ENCODE results near the gene OLAH.
A peak's percentile ranks its signal among the peaks of the same experiment; 100 is the strongest.

OLAH gene

GRCh38 chr10:15046626-15047025, 2.9 kb downstream of the OLAH start:
- H3K4me3 ChIP-seq (ENCODE audit: low read length) = no peak overlapping the region
- H3K9me3 ChIP-seq (ENCODE audit: low read length) = no peaks in the 10 kb centered on the region
- no peaks in the 10 kb centered on the region for H3K36me3 ChIP-seq (ENCODE audit: insufficient read depth, low read length)
- no peak overlapping the region for H2AFZ ChIP-seq (ENCODE audit: low read depth, low read length)
- no peaks in the 10 kb centered on the region for H3K4me1 ChIP-seq (ENCODE audit: insufficient read depth, low read length)
- H3K27me3 ChIP-seq (ENCODE audit: insufficient read depth, low read length) = no peaks in the 10 kb centered on the region

- no peaks in the 10 kb centered on the region for H3K4me1 ChIP-seq (ENCODE audit: insufficient read depth, low read length)
- no peak overlapping the region for H2AFZ ChIP-seq (ENCODE audit: low read depth, low read length)
- H3K4me3 ChIP-seq (ENCODE audit: low read length) = no peak overlapping the region
- H3K27me3 ChIP-seq (ENCODE audit: insufficient read depth, low read length) = no peaks in the 10 kb centered on the region
- no peaks in the 10 kb centered on the region for H3K36me3 ChIP-seq (ENCODE audit: insufficient read depth, low read length)
- H3K9me3 ChIP-seq (ENCODE audit: low read length) = no peaks in the 10 kb centered on the region
Observed at GRCh38 chr10:15049533-15049932, 5.8 kb downstream of the OLAH start.

- H3K4me3 ChIP-seq (ENCODE audit: low read length) = no peak overlapping the region
- no peaks in the 10 kb centered on the region for H3K9me3 ChIP-seq (ENCODE audit: low read length)
- H3K27me3 ChIP-seq (ENCODE audit: insufficient read depth, low read length) = no peaks in the 10 kb centered on the region
- H3K36me3 ChIP-seq (ENCODE audit: insufficient read depth, low read length) = no peaks in the 10 kb centered on the region
- H3K4me1 ChIP-seq (ENCODE audit: insufficient read depth, low read length) = no peaks in the 10 kb centered on the region
- no peak overlapping the region for H2AFZ ChIP-seq (ENCODE audit: low read depth, low read length)
Observed at GRCh38 chr10:15052121-15052520, 8.4 kb downstream of the OLAH start.

- no peak overlapping the region for H3K4me3 ChIP-seq (ENCODE audit: low read length)
- no peaks in the 10 kb centered on the region for H3K4me1 ChIP-seq (ENCODE audit: insufficient read depth, low read length)
- H3K36me3 ChIP-seq (ENCODE audit: insufficient read depth, low read length) = no peaks in the 10 kb centered on the region
- no peaks in the 10 kb centered on the region for H3K9me3 ChIP-seq (ENCODE audit: low read length)
- H3K27me3 ChIP-seq (ENCODE audit: insufficient read depth, low read length) = no peaks in the 10 kb centered on the region
- H2AFZ ChIP-seq (ENCODE audit: low read depth, low read length) = no peak overlapping the region
Observed at GRCh38 chr10:15053061-15053460, 9.3 kb downstream of the OLAH start.

GRCh38 chr10:15058689-15059088, 14.9 kb downstream of the OLAH start:
- no peaks in the 10 kb centered on the region for H3K9me3 ChIP-seq (ENCODE audit: low read length)
- H3K36me3 ChIP-seq (ENCODE audit: insufficient read depth, low read length) = no peaks in the 10 kb centered on the region
- H3K4me1 ChIP-seq (ENCODE audit: insufficient read depth, low read length) = no peaks in the 10 kb centered on the region
- H3K4me3 ChIP-seq (ENCODE audit: low read length) = no peak overlapping the region
- H3K27me3 ChIP-seq (ENCODE audit: insufficient read depth, low read length) = no peaks in the 10 kb centered on the region
- H2AFZ ChIP-seq (ENCODE audit: low read depth, low read length) = no peak overlapping the region

GRCh38 chr10:15059914-15060313, 16.2 kb downstream of the OLAH start:
- Histone ChIP-seq H2AFZ (ENCODE audit: low read depth, low read length) (no peak overlapping the region), H3K27me3 (ENCODE audit: insufficient read depth, low read length) (no peaks in the 10 kb centered on the region), H3K4me3 (ENCODE audit: low read length) (no peak overlapping the region), H3K36me3 (ENCODE audit: insufficient read depth, low read length) (no peaks in the 10 kb centered on the region), H3K9me3 (ENCODE audit: low read length) (no peaks in the 10 kb centered on the region), H3K4me1 (ENCODE audit: insufficient read depth, low read length) (no peaks in the 10 kb centered on the region)

GRCh38 chr10:15060638-15061037, 16.9 kb downstream of the OLAH start:
- H3K36me3 ChIP-seq (ENCODE audit: insufficient read depth, low read length) = no peaks in the 10 kb centered on the region
- H3K9me3 ChIP-seq (ENCODE audit: low read length) = no peaks in the 10 kb centered on the region
- H3K27me3 ChIP-seq (ENCODE audit: insufficient read depth, low read length) = no peaks in the 10 kb centered on the region
- no peaks in the 10 kb centered on the region for H3K4me1 ChIP-seq (ENCODE audit: insufficient read depth, low read length)
- H2AFZ ChIP-seq (ENCODE audit: low read depth, low read length) = no peak overlapping the region
- H3K4me3 ChIP-seq (ENCODE audit: low read length) = no peak overlapping the region

- H3K9me3 ChIP-seq (ENCODE audit: low read length) = no peaks in the 10 kb centered on the region
- no peaks in the 10 kb centered on the region for H3K36me3 ChIP-seq (ENCODE audit: insufficient read depth, low read length)
- no peak overlapping the region for H3K4me3 ChIP-seq (ENCODE audit: low read length)
- no peaks in the 10 kb centered on the region for H3K27me3 ChIP-seq (ENCODE audit: insufficient read depth, low read length)
- no peak overlapping the region for H2AFZ ChIP-seq (ENCODE audit: low read depth, low read length)
- H3K4me1 ChIP-seq (ENCODE audit: insufficient read depth, low read length) = no peaks in the 10 kb centered on the region
Observed at GRCh38 chr10:15067154-15067553, 23.4 kb downstream of the OLAH start.

GRCh38 chr10:15068802-15069201, 25.1 kb downstream of the OLAH start:
- Histone ChIP-seq H2AFZ (ENCODE audit: low read depth, low read length) (no peak overlapping the region), H3K36me3 (ENCODE audit: insufficient read depth, low read length) (no peaks in the 10 kb centered on the region), H3K9me3 (ENCODE audit: low read length) (peaks cover 5% of the 10 kb centered on the region), H3K4me3 (ENCODE audit: low read length) (no peak overlapping the region), H3K4me1 (ENCODE audit: insufficient read depth, low read length) (no peaks in the 10 kb centered on the region), H3K27me3 (ENCODE audit: insufficient read depth, low read length) (no peaks in the 10 kb centered on the region)

GRCh38 chr10:15069230-15069629, 25.5 kb downstream of the OLAH start:
- no peaks in the 10 kb centered on the region for H3K4me1 ChIP-seq (ENCODE audit: insufficient read depth, low read length)
- no peak overlapping the region for H2AFZ ChIP-seq (ENCODE audit: low read depth, low read length)
- H3K9me3 ChIP-seq (ENCODE audit: low read length) = peaks cover 9% of the 10 kb centered on the region
- no peak overlapping the region for H3K4me3 ChIP-seq (ENCODE audit: low read length)
- no peaks in the 10 kb centered on the region for H3K27me3 ChIP-seq (ENCODE audit: insufficient read depth, low read length)
- H3K36me3 ChIP-seq (ENCODE audit: insufficient read depth, low read length) = no peaks in the 10 kb centered on the region

- Histone ChIP-seq H3K4me1 (ENCODE audit: insufficient read depth, low read length) (no peaks in the 10 kb centered on the region), H3K27me3 (ENCODE audit: insufficient read depth, low read length) (no peaks in the 10 kb centered on the region), H3K36me3 (ENCODE audit: insufficient read depth, low read length) (peaks cover 1% of the 10 kb centered on the region), H2AFZ (ENCODE audit: low read depth, low read length) (no peak overlapping the region), H3K9me3 (ENCODE audit: low read length) (peaks cover 9% of the 10 kb centered on the region), H3K4me3 (ENCODE audit: low read length) (no peak overlapping the region)
Observed at GRCh38 chr10:15072358-15072757, 28.6 kb downstream of the OLAH start.

- H3K9me3 ChIP-seq (ENCODE audit: low read length) = peaks cover 9% of the 10 kb centered on the region
- H3K4me1 ChIP-seq (ENCODE audit: insufficient read depth, low read length) = no peaks in the 10 kb centered on the region
- no peak overlapping the region for H3K4me3 ChIP-seq (ENCODE audit: low read length)
- H3K36me3 ChIP-seq (ENCODE audit: insufficient read depth, low read length) = peaks cover 1% of the 10 kb centered on the region
- no peaks in the 10 kb centered on the region for H3K27me3 ChIP-seq (ENCODE audit: insufficient read depth, low read length)
- H2AFZ ChIP-seq (ENCODE audit: low read depth, low read length) = no peak overlapping the region
Observed at GRCh38 chr10:15075421-15075820, 31.7 kb downstream of the OLAH start.

- H3K4me3 ChIP-seq (ENCODE audit: low read length) = peak overlapping the region; percentile 3
- peak overlapping the region; percentile 18 for H2AFZ ChIP-seq (ENCODE audit: low read depth, low read length)
Observed at GRCh38 chr10:15083674-15084501, 40.1 kb downstream of the OLAH start.

GRCh38 chr10:15084502-15084922, 40.8 kb downstream of the OLAH start:
- Histone ChIP-seq H3K4me1 (ENCODE audit: insufficient read depth, low read length) (peaks cover 15% of the 10 kb centered on the region), H3K36me3 (ENCODE audit: insufficient read depth, low read length) (no peaks in the 10 kb centered on the region), H3K9me3 (ENCODE audit: low read length) (peaks cover 3% of the 10 kb centered on the region), H2AFZ (ENCODE audit: low read depth, low read length) (peak overlapping the region; percentile 18), H3K4me3 (ENCODE audit: low read length) (peak overlapping the region; percentile 3), H3K27me3 (ENCODE audit: insufficient read depth, low read length) (no peaks in the 10 kb centered on the region)

More at GRCh38 chr10:15083674-15084501, 40.1 kb downstream of the OLAH start:
- Histone ChIP-seq H3K4me1 (ENCODE audit: insufficient read depth, low read length) (peaks cover 15% of the 10 kb centered on the region), H3K36me3 (ENCODE audit: insufficient read depth, low read length) (no peaks in the 10 kb centered on the region), H3K27me3 (ENCODE audit: insufficient read depth, low read length) (no peaks in the 10 kb centered on the region), H3K9me3 (ENCODE audit: low read length) (peaks cover 3% of the 10 kb centered on the region)
